Mesendoderm (in vitro differentiated cells): ENCODE measurements around the gene ABCA7.

ENCODE experiments used
- DNase-seq: peaks from one replicate; pipeline ENCODE4 v3.0.0; 2013
- H2AK5ac ChIP-seq: 2 replicates; pipeline ENCODE4 v1.6.1; 2013; ENCODE audit warnings: low read length, inconsistent platforms
- H2BK120ac ChIP-seq: 2 replicates; pipeline ENCODE4 v1.6.1; 2013; ENCODE audit warnings: low read depth, mild to moderate bottlenecking, low read length, moderate library complexity, mixed read lengths
- H2BK15ac ChIP-seq: replicated peaks from 2 replicates; pipeline ENCODE4 v1.6.1; 2013; ENCODE audit warnings: low read depth, mild to moderate bottlenecking, moderate library complexity
- H2BK5ac ChIP-seq: 2 replicates; pipeline ENCODE4 v1.6.1; 2013; ENCODE audit warnings: low read length, inconsistent platforms
- H3K18ac ChIP-seq: 2 replicates; pipeline ENCODE4 v1.6.1; 2013; ENCODE audit warnings: mild to moderate bottlenecking, low read length, mixed read lengths
- H3K23ac ChIP-seq: one replicate; pipeline ENCODE4 v1.6.1; 2013; ENCODE audit warnings: low read length
- H3K27ac ChIP-seq: 2 replicates; pipeline ENCODE4 v1.5.1; 2013; ENCODE audit warnings: low read depth, mild to moderate bottlenecking, inconsistent platforms, low read length, moderate library complexity
- H3K27me3 ChIP-seq: 2 replicates; pipeline ENCODE4 v1.6.1; 2013; ENCODE audit warnings: low read length, control low read depth, mild to moderate bottlenecking, inconsistent platforms; ENCODE audit not compliant: insufficient read depth, poor library complexity
- H3K36me3 ChIP-seq: 2 replicates; pipeline ENCODE4 v1.6.1; 2013; ENCODE audit warnings: low read length, inconsistent platforms; ENCODE audit not compliant: control insufficient read depth, insufficient read depth
- H3K4ac ChIP-seq: one replicate; pipeline ENCODE4 v1.6.1; 2013; ENCODE audit warnings: low read depth, mild to moderate bottlenecking, low read length, moderate library complexity
- H3K4me1 ChIP-seq: 2 replicates; pipeline ENCODE4 v1.6.1; 2013; ENCODE audit warnings: low read depth, low read length, inconsistent platforms; ENCODE audit not compliant: control insufficient read depth
- H3K4me2 ChIP-seq: 2 replicates; pipeline ENCODE4 v1.6.1; 2013; ENCODE audit warnings: low read length
- H3K4me3 ChIP-seq: 2 replicates; pipeline ENCODE4 v1.5.1; 2013; ENCODE audit warnings: mild to moderate bottlenecking, low read length
- H3K56ac ChIP-seq: one replicate; pipeline ENCODE4 v1.6.1; 2013; ENCODE audit warnings: low read length
- H3K79me1 ChIP-seq: 2 replicates; pipeline ENCODE4 v1.6.1; 2013; ENCODE audit warnings: low read length, inconsistent platforms
- H3K79me2 ChIP-seq: 2 replicates; pipeline ENCODE4 v1.6.1; 2013; ENCODE audit warnings: mild to moderate bottlenecking, low read length; ENCODE audit not compliant: control insufficient read depth, insufficient read depth
- H3K9ac ChIP-seq: 2 replicates; pipeline ENCODE4 v1.6.1; 2013; ENCODE audit warnings: low read length, inconsistent platforms
- H4K5ac ChIP-seq: one replicate; pipeline ENCODE4 v1.6.1; 2013; ENCODE audit warnings: low read length
- H4K8ac ChIP-seq: one replicate; pipeline ENCODE4 v1.6.1; 2013; ENCODE audit warnings: low read depth, mild to moderate bottlenecking, control low read depth, low read length, moderate library complexity
- WGBS: extraction: QIAGEN DNeasy Blood & Tissue Kit; methylation state at CpG from one replicate; pipeline ENCODE4 v1.1.7; 2013; ENCODE audit warnings: low lambda C conversion rate, missing lambda C conversion rate; ENCODE audit not compliant: insufficient coverage; ENCODE audit errors: extremely low coverage; 5-methylcytosine and 5-hydroxymethylcytosine counted together

The ABCA7 gene

GRCh38 chr19:1097810-1098176, 57.9 kb downstream of the ABCA7 start:
- H4K5ac ChIP-seq = no peak overlapping the region
- H2BK5ac ChIP-seq = no peak overlapping the region
- no peak for DNase-seq
- H2BK15ac ChIP-seq = no peak overlapping the region
- H3K79me1 ChIP-seq = peaks cover 7% of the 10 kb centered on the region
- no peaks in the 10 kb centered on the region for H3K27me3 ChIP-seq
- peaks cover 20% of the 10 kb centered on the region for H3K79me2 ChIP-seq
- no peaks in the 10 kb centered on the region for H3K36me3 ChIP-seq
- H3K9ac ChIP-seq = no peak overlapping the region
- no peak overlapping the region for H3K23ac ChIP-seq
- no peak overlapping the region for H3K56ac ChIP-seq
- WGBS = no CpG with 5 or more reads among the region's 7 CpGs
- H3K27ac ChIP-seq = no peak overlapping the region
- peaks cover 3% of the 10 kb centered on the region for H3K4me1 ChIP-seq
- no peak overlapping the region for H4K8ac ChIP-seq
- no peak overlapping the region for H3K4ac ChIP-seq
- H3K18ac ChIP-seq = no peak overlapping the region
- no peak overlapping the region for H3K4me2 ChIP-seq
- H2BK120ac ChIP-seq = no peak overlapping the region
- no peak overlapping the region for H2AK5ac ChIP-seq
- H3K4me3 ChIP-seq = no peak overlapping the region

- H3K4me2 ChIP-seq = no peak overlapping the region
- no peak overlapping the region for H4K8ac ChIP-seq
- no peak overlapping the region for H2BK15ac ChIP-seq
- no peak overlapping the region for H3K4ac ChIP-seq
- H3K36me3 ChIP-seq = no peaks in the 10 kb centered on the region
- H3K4me1 ChIP-seq = peaks cover 3% of the 10 kb centered on the region
- H4K5ac ChIP-seq = no peak overlapping the region
- no peak for DNase-seq
- H3K9ac ChIP-seq = no peak overlapping the region
- no peak overlapping the region for H2BK5ac ChIP-seq
- no peak overlapping the region for H3K56ac ChIP-seq
- no peaks in the 10 kb centered on the region for H3K27me3 ChIP-seq
- WGBS = no CpG with 5 or more reads among the region's 15 CpGs
- no peak overlapping the region for H2BK120ac ChIP-seq
- H3K79me2 ChIP-seq = peaks cover 17% of the 10 kb centered on the region
- no peak overlapping the region for H3K23ac ChIP-seq
- peaks cover 7% of the 10 kb centered on the region for H3K79me1 ChIP-seq
- H3K4me3 ChIP-seq = no peak overlapping the region
- H3K18ac ChIP-seq = no peak overlapping the region
- no peak overlapping the region for H2AK5ac ChIP-seq
- H3K27ac ChIP-seq = no peak overlapping the region
These were observed 58.5 kb downstream of the ABCA7 start for GRCh38 chr19:1098177-1099051.

- Histone ChIP-seq H2BK15ac (no peak overlapping the region), H3K18ac (peak overlapping the region; percentile 11), H3K4me2 (no peak overlapping the region), H3K56ac (peak overlapping the region; percentile 85), H2BK5ac (peak overlapping the region; percentile 4), H3K23ac (no peak overlapping the region), H4K5ac (peak overlapping the region; percentile 56), H3K27ac (peak overlapping the region; percentile 83), H3K27me3 (no peaks in the 10 kb centered on the region), H3K36me3 (no peaks in the 10 kb centered on the region), H3K4ac (no peak overlapping the region), H2AK5ac (no peak overlapping the region), H3K79me2 (peaks cover 4% of the 10 kb centered on the region), H3K4me1 (peaks cover 3% of the 10 kb centered on the region), H3K79me1 (no peaks in the 10 kb centered on the region), H3K9ac (peak overlapping the region; percentile 35), H3K4me3 (no peak overlapping the region), H4K8ac (no peak overlapping the region), H2BK120ac (no peak overlapping the region)
- peak; percentile 50 for DNase-seq
- WGBS = no CpG with 5 or more reads among the region's 9 CpGs
These were observed 61.4 kb downstream of the ABCA7 start for GRCh38 chr19:1101337-1101698.

GRCh38 chr19:1102407-1103131, 62.7 kb downstream of the ABCA7 start:
- H3K4me3 ChIP-seq = no peak overlapping the region
- no peaks in the 10 kb centered on the region for H3K27me3 ChIP-seq
- H3K23ac ChIP-seq = no peak overlapping the region
- peak overlapping the region; percentile 20 for H2AK5ac ChIP-seq
- H3K79me2 ChIP-seq = peaks cover 4% of the 10 kb centered on the region
- WGBS = no CpG with 5 or more reads among the region's 17 CpGs
- H3K4ac ChIP-seq = no peak overlapping the region
- H3K4me1 ChIP-seq = peaks cover 3% of the 10 kb centered on the region
- H3K36me3 ChIP-seq = peaks cover 2% of the 10 kb centered on the region
- DNase-seq = peak; percentile 47
- no peak overlapping the region for H3K18ac ChIP-seq
- no peak overlapping the region for H2BK5ac ChIP-seq
- no peaks in the 10 kb centered on the region for H3K79me1 ChIP-seq
- H3K9ac ChIP-seq = no peak overlapping the region
- no peak overlapping the region for H4K5ac ChIP-seq
- H3K56ac ChIP-seq = peak overlapping the region; percentile 27
- H3K27ac ChIP-seq = no peak overlapping the region
- no peak overlapping the region for H4K8ac ChIP-seq
- H2BK120ac ChIP-seq = no peak overlapping the region
- H3K4me2 ChIP-seq = no peak overlapping the region
- no peak overlapping the region for H2BK15ac ChIP-seq

GRCh38 chr19:1103132-1103707, 63.3 kb downstream of the ABCA7 start:
- H3K79me2 ChIP-seq = peaks cover 4% of the 10 kb centered on the region
- H2BK5ac ChIP-seq = no peak overlapping the region
- no peak overlapping the region for H2BK15ac ChIP-seq
- H4K8ac ChIP-seq = no peak overlapping the region
- H2AK5ac ChIP-seq = no peak overlapping the region
- peaks cover 3% of the 10 kb centered on the region for H3K4me1 ChIP-seq
- peak overlapping the region; percentile 47 for H3K9ac ChIP-seq
- H3K4ac ChIP-seq = no peak overlapping the region
- no peak overlapping the region for H2BK120ac ChIP-seq
- no peak overlapping the region for H3K4me2 ChIP-seq
- H3K79me1 ChIP-seq = no peaks in the 10 kb centered on the region
- peak overlapping the region; percentile 82 for H3K56ac ChIP-seq
- no peak overlapping the region for H3K18ac ChIP-seq
- peaks cover 2% of the 10 kb centered on the region for H3K36me3 ChIP-seq
- WGBS = no CpG with 5 or more reads among the region's 20 CpGs
- no peak overlapping the region for H3K4me3 ChIP-seq
- DNase-seq = no peak
- H3K27ac ChIP-seq = no peak overlapping the region
- H4K5ac ChIP-seq = no peak overlapping the region
- no peak overlapping the region for H3K23ac ChIP-seq
- no peaks in the 10 kb centered on the region for H3K27me3 ChIP-seq
